Brain microvascular endothelial cell (primary cell): ENCODE measurements around the gene FAIM2.

Experiments
- DNase-seq: peaks from one replicate; pipeline ENCODE4 v3.0.0-alpha.2; 2020
- H3K27ac ChIP-seq: fragments of 250-450 bp; sonication (Bioruptor Pico); 2 replicates; pipeline ENCODE4 v1.5.1; 2020; ENCODE audit warnings: mild to moderate bottlenecking, moderate library complexity
- H3K27me3 ChIP-seq: fragments of 250-450 bp; sonication (Bioruptor Pico); replicated peaks from 2 replicates; pipeline ENCODE4 v1.5.1; 2020; ENCODE audit warnings: mild to moderate bottlenecking
- H3K36me3 ChIP-seq: fragments of 250-450 bp; sonication (Bioruptor Pico); replicated peaks from 2 replicates; pipeline ENCODE4 v1.5.1; 2020; ENCODE audit warnings: mild to moderate bottlenecking
- H3K4me3 ChIP-seq: 2 replicates; pipeline ENCODE4 v1.5.1; 2011; ENCODE audit warnings: low read depth, mild to moderate bottlenecking, control low read depth, low read length, moderate library complexity
- in situ Hi-C: cut with HindIII; loops from 2 replicates; pipeline ENCODE4 v1.10.0; 2017; ENCODE audit warnings: low sequenced_read_pairs, low pct_ligation_motif_present
- TF ChIP-seq, protein P1 (sequence below): IDR thresholded peaks from 2 replicates; pipeline ENCODE4 v1.5.1; 2011; ENCODE audit warnings: low read depth, mild to moderate bottlenecking, moderate library complexity, low read length, control low read depth, inconsistent platforms; ENCODE audit errors: missing control alignments

Gene FAIM2

DNA sequence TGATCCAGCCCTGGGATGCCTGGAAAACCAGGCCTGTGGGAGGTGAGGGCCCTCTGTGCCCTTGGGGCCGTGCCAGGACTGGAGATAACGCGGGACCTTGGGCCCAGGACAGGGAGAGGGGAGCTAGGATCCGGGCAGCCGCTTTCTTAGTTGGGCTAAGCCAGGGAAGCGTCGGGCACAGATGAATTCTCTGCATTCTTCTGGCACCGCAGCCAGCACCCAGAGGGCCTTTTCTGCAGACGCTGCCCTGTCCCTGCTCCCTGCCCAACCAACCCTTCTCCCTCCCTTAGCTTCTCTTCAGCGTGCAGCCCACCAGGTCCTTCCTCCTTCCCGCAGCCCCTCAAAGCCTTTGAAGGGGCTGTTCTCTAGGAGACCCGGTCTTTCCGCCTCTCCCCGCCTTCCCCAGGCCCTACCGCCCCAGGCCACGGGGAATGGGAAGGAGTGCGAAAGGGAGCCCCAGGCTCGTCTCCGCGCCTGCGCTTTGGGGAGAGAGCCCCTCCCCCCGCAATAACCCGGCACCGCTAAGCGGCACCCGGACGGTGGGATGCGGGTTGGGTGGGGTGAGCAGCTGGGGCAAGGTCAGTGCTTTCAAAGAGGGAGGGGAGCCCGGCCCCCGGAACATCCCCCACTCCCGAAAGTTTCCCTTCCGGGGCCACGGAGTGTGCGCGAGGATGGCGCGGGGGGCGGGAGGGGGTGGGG is 76.2 kb downstream of the FAIM2 start:
- TF ChIP-seq, protein P1, sequence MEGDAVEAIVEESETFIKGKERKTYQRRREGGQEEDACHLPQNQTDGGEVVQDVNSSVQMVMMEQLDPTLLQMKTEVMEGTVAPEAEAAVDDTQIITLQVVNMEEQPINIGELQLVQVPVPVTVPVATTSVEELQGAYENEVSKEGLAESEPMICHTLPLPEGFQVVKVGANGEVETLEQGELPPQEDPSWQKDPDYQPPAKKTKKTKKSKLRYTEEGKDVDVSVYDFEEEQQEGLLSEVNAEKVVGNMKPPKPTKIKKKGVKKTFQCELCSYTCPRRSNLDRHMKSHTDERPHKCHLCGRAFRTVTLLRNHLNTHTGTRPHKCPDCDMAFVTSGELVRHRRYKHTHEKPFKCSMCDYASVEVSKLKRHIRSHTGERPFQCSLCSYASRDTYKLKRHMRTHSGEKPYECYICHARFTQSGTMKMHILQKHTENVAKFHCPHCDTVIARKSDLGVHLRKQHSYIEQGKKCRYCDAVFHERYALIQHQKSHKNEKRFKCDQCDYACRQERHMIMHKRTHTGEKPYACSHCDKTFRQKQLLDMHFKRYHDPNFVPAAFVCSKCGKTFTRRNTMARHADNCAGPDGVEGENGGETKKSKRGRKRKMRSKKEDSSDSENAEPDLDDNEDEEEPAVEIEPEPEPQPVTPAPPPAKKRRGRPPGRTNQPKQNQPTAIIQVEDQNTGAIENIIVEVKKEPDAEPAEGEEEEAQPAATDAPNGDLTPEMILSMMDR = no peak
- Histone ChIP-seq H3K27ac (peak overlapping the region; percentile 64), H3K36me3 (no peaks in the 10 kb centered on the region), H3K27me3 (no peaks in the 10 kb centered on the region), H3K4me3 (peak overlapping the region; percentile 80)
- peak; percentile 21 for DNase-seq
- in situ Hi-C loops = no loop called here

DNA sequence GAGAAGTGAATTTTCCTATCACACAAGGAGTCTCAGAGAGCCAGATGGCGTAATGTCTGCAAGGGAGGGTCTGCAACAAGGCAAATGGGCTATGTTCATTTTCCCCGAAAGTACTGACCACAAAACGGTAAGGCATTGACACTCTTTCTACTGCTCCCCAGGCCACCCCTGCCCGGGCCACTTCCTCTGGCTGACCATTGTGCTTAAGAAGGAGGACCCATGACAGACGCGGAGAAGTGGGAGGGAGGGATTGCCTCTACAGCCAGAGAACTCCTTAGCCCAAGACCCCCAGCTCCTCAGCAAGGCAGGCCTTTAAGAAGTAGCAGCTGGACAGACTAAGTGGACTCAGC is 76.7 kb downstream of the FAIM2 start:
- no peak for DNase-seq
- TF ChIP-seq, protein P1 = no peak
- H3K36me3 ChIP-seq = no peaks in the 10 kb centered on the region
- H3K27ac ChIP-seq = peak overlapping the region; percentile 64
- peak overlapping the region; percentile 80 for H3K4me3 ChIP-seq
- no peaks in the 10 kb centered on the region for H3K27me3 ChIP-seq
- in situ Hi-C loops = no loop called here

DNA sequence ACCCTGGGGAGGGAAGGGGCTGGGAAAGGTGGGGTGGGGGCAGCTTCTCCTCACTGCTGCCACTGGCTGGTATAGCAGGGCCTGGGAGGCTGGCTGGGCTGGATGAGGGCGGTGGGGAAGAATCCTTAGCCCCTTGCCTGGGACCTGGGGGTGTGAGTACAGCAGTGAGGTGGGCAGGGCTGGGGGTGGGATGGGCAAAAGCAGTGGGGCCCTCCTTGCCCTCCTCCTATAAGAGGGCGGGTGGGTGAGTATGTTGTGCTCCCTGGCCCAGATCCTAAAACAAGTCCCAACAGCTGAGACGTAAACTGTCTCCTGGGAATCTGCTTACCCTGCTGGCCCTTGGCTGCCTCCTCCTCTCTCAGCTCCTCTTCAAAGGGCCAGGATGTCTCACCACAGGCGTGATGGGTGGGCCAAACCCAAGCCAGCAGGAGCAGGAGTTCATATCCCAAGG is 77.7 kb downstream of the FAIM2 start:
- peak overlapping the region; percentile 63 for H3K27ac ChIP-seq
- in situ Hi-C loops = no loop called here
- no peaks in the 10 kb centered on the region for H3K27me3 ChIP-seq
- no peak overlapping the region for H3K4me3 ChIP-seq
- TF ChIP-seq, protein P1 = no peak
- no peaks in the 10 kb centered on the region for H3K36me3 ChIP-seq
- DNase-seq = no peak

DNA sequence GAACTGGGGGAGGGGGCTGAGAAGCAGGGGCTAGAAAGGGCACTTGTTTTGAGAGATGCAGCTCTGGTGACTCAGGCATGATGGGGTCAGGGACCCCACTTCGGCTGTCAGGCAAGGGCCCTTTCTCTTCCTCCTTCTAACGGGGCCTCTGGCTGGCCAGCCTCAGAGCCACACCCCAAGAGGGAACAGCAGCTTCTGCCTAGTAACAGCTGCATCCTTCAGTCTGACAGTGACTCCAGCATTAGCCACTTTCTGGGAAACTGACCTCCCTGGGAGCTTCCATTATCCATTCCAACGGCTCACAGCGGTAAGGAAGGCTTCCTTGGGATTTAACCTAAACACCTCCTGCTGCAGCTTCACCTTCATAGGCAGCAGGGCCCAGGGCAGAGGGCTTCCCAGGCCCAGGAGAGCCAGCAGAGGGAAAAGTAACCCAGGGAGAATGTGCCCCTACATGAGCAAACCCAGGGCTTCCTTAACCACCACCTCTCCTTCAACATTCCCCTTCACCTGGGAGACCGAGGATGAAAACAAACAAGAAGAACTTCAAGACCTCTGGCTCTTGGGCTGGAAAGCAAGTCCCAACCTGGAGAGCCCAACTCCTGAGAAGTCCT is 78.2 kb downstream of the FAIM2 start:
- DNase-seq = peak; percentile 37
- Histone ChIP-seq H3K4me3 (peak overlapping the region; percentile 15), H3K27me3 (no peaks in the 10 kb centered on the region), H3K36me3 (peaks cover 3% of the 10 kb centered on the region), H3K27ac (peak overlapping the region; percentile 63)
- in situ Hi-C loops = no loop called here
- TF ChIP-seq, protein P1 = no peak

DNA sequence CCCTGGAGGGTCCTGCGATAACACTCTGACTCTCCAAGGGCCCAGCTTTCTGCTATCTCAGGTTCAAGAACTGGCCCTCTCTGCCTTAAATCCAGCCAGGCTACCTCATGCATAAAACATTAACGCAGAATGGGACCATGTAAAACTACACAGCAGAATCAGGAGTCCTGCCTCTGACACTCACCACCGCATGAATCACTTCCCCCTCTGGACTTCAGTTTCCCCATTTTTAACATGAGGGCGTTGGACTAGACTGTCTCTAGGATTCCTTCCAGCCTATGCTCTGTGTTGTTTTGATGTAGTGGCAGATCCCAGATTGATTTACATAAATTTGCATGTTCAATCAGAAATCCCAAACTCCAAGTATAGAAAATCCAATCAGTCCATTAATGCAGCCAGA is 78.8 kb downstream of the FAIM2 start:
- no peaks in the 10 kb centered on the region for H3K27me3 ChIP-seq
- TF ChIP-seq, protein P1 = no peak
- H3K27ac ChIP-seq = peak overlapping the region; percentile 63
- peak overlapping the region; percentile 15 for H3K4me3 ChIP-seq
- DNase-seq = peak; percentile 61
- H3K36me3 ChIP-seq = peaks cover 3% of the 10 kb centered on the region
- in situ Hi-C loops = no loop called here
